Activated naive CD8-positive, alpha-beta T cell treated with anti-CD3 and anti-CD28 coated beads for 36 hours (primary cell): ENCODE data around the gene STK25. TPM values are rescaled to one million over a fixed set of nuclear protein-coding genes. Genes with fewer than 3 reads are reported as not detected.
A peak's percentile ranks its signal among the peaks of the same experiment; 100 is the strongest.

Experiments used
- DNase-seq: peaks from one replicate; pipeline ENCODE4 v3.0.0; 2021
- H3K27ac Mint-ChIP-seq: one replicate; pipeline ENCODE4 v1.8.0; 2022; ENCODE audit warnings: mild to moderate bottlenecking, moderate library complexity, mixed read lengths
- H3K27me3 Mint-ChIP-seq: one replicate; pipeline ENCODE4 v1.8.0; 2022; ENCODE audit warnings: mild to moderate bottlenecking, mixed read lengths
- H3K36me3 Mint-ChIP-seq: one replicate; pipeline ENCODE4 v1.8.0; 2021; ENCODE audit warnings: mild to moderate bottlenecking, mixed read lengths
- H3K4me1 Mint-ChIP-seq: one replicate; pipeline ENCODE4 v1.8.0; 2021; ENCODE audit warnings: mixed read lengths
- H3K4me3 Mint-ChIP-seq: one replicate; pipeline ENCODE4 v1.8.0; 2022; ENCODE audit warnings: mild to moderate bottlenecking, moderate library complexity, mixed read lengths
- H3K9me3 Mint-ChIP-seq: one replicate; pipeline ENCODE4 v1.8.0; 2022; ENCODE audit warnings: mixed read lengths
- total RNA-seq, 2 experiments: library from RNA; stranded (reverse); gene quantifications; one replicate each; pipeline ENCODE4 v1.2.3, GENCODE V29; 2021

The STK25 gene
- total RNA-seq, 2 experiments from 2014 or later = 86.2 to 87.7 TPM

- H3K27ac Mint-ChIP-seq = no peak overlapping the region
Measured at GRCh38 chr2:241545523-241546473, 37.4 kb upstream of the STK25 start.

GRCh38 chr2:241545106-241545505, 36.7 kb upstream of the STK25 start:
- Mint-ChIP-seq H3K4me3 (no peak overlapping the region), H3K4me1 (no peaks in the 10 kb centered on the region), H3K9me3 (no peaks in the 10 kb centered on the region), H3K27me3 (peaks cover 30% of the 10 kb centered on the region), H3K27ac (no peak overlapping the region), H3K36me3 (no peaks in the 10 kb centered on the region)
- DNase-seq = no peak

More at GRCh38 chr2:241545523-241546473, 37.4 kb upstream of the STK25 start:
- DNase-seq = no peak
- H3K4me3 Mint-ChIP-seq = no peak overlapping the region
- no peaks in the 10 kb centered on the region for H3K4me1 Mint-ChIP-seq
- no peaks in the 10 kb centered on the region for H3K9me3 Mint-ChIP-seq
- H3K27me3 Mint-ChIP-seq = peaks cover 23% of the 10 kb centered on the region
- H3K36me3 Mint-ChIP-seq = no peaks in the 10 kb centered on the region

GRCh38 chr2:241542278-241542605, 33.9 kb upstream of the STK25 start:
- no peaks in the 10 kb centered on the region for H3K4me1 Mint-ChIP-seq

GRCh38 chr2:241541564-241542277, 33.3 kb upstream of the STK25 start:
- H3K36me3 Mint-ChIP-seq = no peaks in the 10 kb centered on the region
- H3K4me3 Mint-ChIP-seq = no peak overlapping the region
- peaks cover 27% of the 10 kb centered on the region for H3K27me3 Mint-ChIP-seq
- no peak for DNase-seq
- no peak overlapping the region for H3K27ac Mint-ChIP-seq
- H3K9me3 Mint-ChIP-seq = no peaks in the 10 kb centered on the region
- H3K4me1 Mint-ChIP-seq = no peaks in the 10 kb centered on the region

More at GRCh38 chr2:241542278-241542605, 33.9 kb upstream of the STK25 start:
- Mint-ChIP-seq H3K36me3 (no peaks in the 10 kb centered on the region), H3K9me3 (no peaks in the 10 kb centered on the region), H3K27me3 (peaks cover 27% of the 10 kb centered on the region), H3K4me3 (no peak overlapping the region), H3K27ac (no peak overlapping the region)
- no peak for DNase-seq

- Mint-ChIP-seq H3K27me3 (peaks cover 27% of the 10 kb centered on the region), H3K4me1 (no peaks in the 10 kb centered on the region), H3K36me3 (no peaks in the 10 kb centered on the region), H3K4me3 (peak overlapping the region; percentile 35), H3K27ac (no peak overlapping the region), H3K9me3 (no peaks in the 10 kb centered on the region)
- peak; percentile 73 for DNase-seq
Measured at GRCh38 chr2:241540771-241541561, 32.6 kb upstream of the STK25 start.

GRCh38 chr2:241540401-241540770, 32.0 kb upstream of the STK25 start:
- Mint-ChIP-seq H3K27ac (no peak overlapping the region), H3K4me3 (no peak overlapping the region), H3K27me3 (peaks cover 27% of the 10 kb centered on the region), H3K9me3 (no peaks in the 10 kb centered on the region), H3K36me3 (no peaks in the 10 kb centered on the region), H3K4me1 (no peaks in the 10 kb centered on the region)
- DNase-seq = no peak

GRCh38 chr2:241539616-241540374, 31.4 kb upstream of the STK25 start:
- DNase-seq = no peak
- Mint-ChIP-seq H3K4me1 (no peaks in the 10 kb centered on the region), H3K9me3 (no peaks in the 10 kb centered on the region), H3K36me3 (no peaks in the 10 kb centered on the region), H3K27ac (no peak overlapping the region), H3K4me3 (no peak overlapping the region), H3K27me3 (peaks cover 27% of the 10 kb centered on the region)

GRCh38 chr2:241538838-241539615, 30.6 kb upstream of the STK25 start:
- Mint-ChIP-seq H3K9me3 (no peaks in the 10 kb centered on the region), H3K4me1 (no peaks in the 10 kb centered on the region), H3K27ac (no peak overlapping the region), H3K4me3 (no peak overlapping the region), H3K27me3 (peaks cover 27% of the 10 kb centered on the region), H3K36me3 (no peaks in the 10 kb centered on the region)
- DNase-seq = no peak

- no peaks in the 10 kb centered on the region for H3K9me3 Mint-ChIP-seq
- no peak overlapping the region for H3K4me3 Mint-ChIP-seq
- H3K4me1 Mint-ChIP-seq = no peaks in the 10 kb centered on the region
- H3K27ac Mint-ChIP-seq = no peak overlapping the region
- H3K27me3 Mint-ChIP-seq = peaks cover 18% of the 10 kb centered on the region
- H3K36me3 Mint-ChIP-seq = no peaks in the 10 kb centered on the region
- DNase-seq = no peak
Measured at GRCh38 chr2:241535871-241536655, 27.7 kb upstream of the STK25 start.

GRCh38 chr2:241534701-241535375, 26.5 kb upstream of the STK25 start:
- H3K9me3 Mint-ChIP-seq = no peaks in the 10 kb centered on the region
- DNase-seq = no peak
- no peaks in the 10 kb centered on the region for H3K4me1 Mint-ChIP-seq
- no peaks in the 10 kb centered on the region for H3K36me3 Mint-ChIP-seq
- H3K4me3 Mint-ChIP-seq = no peak overlapping the region
- H3K27me3 Mint-ChIP-seq = peaks cover 10% of the 10 kb centered on the region
- no peak overlapping the region for H3K27ac Mint-ChIP-seq

GRCh38 chr2:241534293-241534692, 25.9 kb upstream of the STK25 start:
- Mint-ChIP-seq H3K27ac (no peak overlapping the region), H3K4me1 (no peaks in the 10 kb centered on the region), H3K9me3 (no peaks in the 10 kb centered on the region), H3K36me3 (no peaks in the 10 kb centered on the region), H3K4me3 (no peak overlapping the region), H3K27me3 (peaks cover 10% of the 10 kb centered on the region)
- no peak for DNase-seq

GRCh38 chr2:241532733-241533601, 24.6 kb upstream of the STK25 start:
- Mint-ChIP-seq H3K4me3 (no peak overlapping the region), H3K36me3 (no peaks in the 10 kb centered on the region)
- DNase-seq = no peak

More at GRCh38 chr2:241532733-241533601, 24.6 kb upstream of the STK25 start:
- Mint-ChIP-seq H3K27ac (no peak overlapping the region), H3K27me3 (peaks cover 6% of the 10 kb centered on the region), H3K9me3 (no peaks in the 10 kb centered on the region), H3K4me1 (no peaks in the 10 kb centered on the region)
